GM12878 (cell line): Measurements from ENCODE around the gene MAP3K6. TPM values are rescaled to one million over a fixed set of nuclear protein-coding genes. Genes with fewer than 3 reads are reported as not detected.
A peak's percentile ranks its signal among the peaks of the same experiment; 100 is the strongest.

Source experiments
- ATAC-seq: fragments of 200-7000 bp; cut with Tn5 transposase; 3 replicates; pipeline ENCODE4 v1.9.1; 2020; ENCODE audit warnings: mild to moderate bottlenecking, moderate library complexity
- BruUV-seq: library from RNA; stranded (reverse); fragments of 400-500 nt; replicated peaks from 2 replicates; lab custom pipeline; 2021; lab: Mats Ljungman, UMichigan
- CTCF ChIA-PET: fragments of 300-600 bp; sonication (Branson Sonifier 250); formaldehyde crosslinking; extraction: SDS; loops from one replicate; lab custom pipeline; 2021; ENCODE audit warnings: inconsistent platforms; lab: Yijun Ruan, JAX
- POLR2A ChIA-PET: fragments of 350-600 bp; formaldehyde crosslinking; extraction: SDS; loops from one replicate; lab custom pipeline; 2021; ENCODE audit warnings: inconsistent platforms; lab: Charles Lee
- RAD21 ChIA-PET: fragments of 300-600 bp; sonication (Branson Sonifier 250); formaldehyde crosslinking; loops from one replicate; lab custom pipeline; 2023; ENCODE audit warnings: antibody characterized with exemption; ENCODE audit not compliant: unreplicated experiment; lab: Charles Lee
- SMC1A ChIA-PET: fragments of 300-600 bp; sonication (Branson Sonifier 250); formaldehyde crosslinking; loops from one replicate; lab custom pipeline; 2023; ENCODE audit not compliant: unreplicated experiment, uncharacterized antibody; lab: Charles Lee
- DNase-seq: peaks from one replicate; pipeline ENCODE4 v3.0.0-alpha.2; 2011; ENCODE audit warnings: low read depth, low spot score
- FAIRE-seq: peaks from 3 replicates; lab custom pipeline; 2011; peaks lifted over from hg19 to GRCh38; lab: Jason Lieb, UNC
- H2AFZ ChIP-seq: 2 replicates; pipeline ENCODE4 v1.6.0; 2011; ENCODE audit warnings: low read depth, low read length, control low read depth; ENCODE audit not compliant: control insufficient read depth
- H3K27ac ChIP-seq: 2 replicates; pipeline ENCODE4 v1.5.1; 2011; ENCODE audit warnings: control low read depth; ENCODE audit not compliant: control insufficient read depth, insufficient read depth
- H3K27me3 ChIP-seq, 2 experiments: replicated peaks in 1 of 2; 2 replicates each; pipeline versions ENCODE4 v1.6.0 to v1.6.1; 2011; ENCODE audit warnings: low read length in 1 of 2; ENCODE audit not compliant: control insufficient read depth in 2 of 2, insufficient read depth in 2 of 2
- H3K36me3 ChIP-seq, 2 experiments: 2 replicates each; pipeline ENCODE4 v1.5.1; 2011; ENCODE audit warnings: low read length in 1 of 2; ENCODE audit not compliant: control insufficient read depth in 2 of 2, insufficient read depth in 2 of 2
- H3K4me1 ChIP-seq: 2 replicates; pipeline ENCODE4 v1.6.1; 2011; ENCODE audit warnings: mild to moderate bottlenecking, low read length, moderate library complexity, mixed read lengths; ENCODE audit not compliant: control insufficient read depth, insufficient read depth
- H3K4me2 ChIP-seq: 2 replicates; pipeline ENCODE4 v1.6.0; 2011; ENCODE audit warnings: control low read depth; ENCODE audit not compliant: control insufficient read depth, insufficient read depth
- H3K4me3 ChIP-seq: fragments of 200-600 bp; sonication (generic); 2 replicates; pipeline ENCODE4 v1.5.1; 2016
- H3K79me2 ChIP-seq: 2 replicates; pipeline ENCODE4 v1.6.0; 2011; ENCODE audit warnings: low read length; ENCODE audit not compliant: control insufficient read depth, insufficient read depth
- H3K9ac ChIP-seq: 2 replicates; pipeline ENCODE4 v1.8.0; 2011; ENCODE audit warnings: low read length, control low read depth, mixed read lengths; ENCODE audit not compliant: control insufficient read depth, insufficient read depth
- H3K9me3 ChIP-seq: replicated peaks from 3 replicates; pipeline ENCODE4 v1.5.1; 2011; ENCODE audit warnings: mild to moderate bottlenecking, low read length; ENCODE audit not compliant: control insufficient read depth, insufficient read depth
- H4K20me1 ChIP-seq: 2 replicates; pipeline ENCODE4 v1.6.0; 2011; ENCODE audit not compliant: control insufficient read depth, insufficient read depth
- E2F4 ChIP-seq: IDR thresholded peaks from 2 replicates; pipeline ENCODE4 v1.6.1; 2012; ENCODE audit warnings: low read depth, low read length, improper control_type of control experiment
- E4F1 ChIP-seq: fragments of 450-650 bp; IDR thresholded peaks from 2 replicates; pipeline ENCODE4 v1.6.1; 2018; ENCODE audit warnings: borderline replicate concordance, mild to moderate bottlenecking; ENCODE audit not compliant: partially characterized antibody
- HDGF ChIP-seq: fragments of 450-650 bp; IDR thresholded peaks from 2 replicates; pipeline ENCODE4 v1.6.1; 2016; ENCODE audit warnings: antibody characterized with exemption
- WGBS: methylation state at CpG from one replicate; pipeline ENCODE4 v1.1.6; 2016; ENCODE audit warnings: low lambda C conversion rate; ENCODE audit not compliant: insufficient replicate concordance, insufficient coverage; ENCODE audit errors: missing lambda C conversion rate; 5-methylcytosine and 5-hydroxymethylcytosine counted together
- in situ Hi-C: fragments of 300-500 bp; cut with MboI; formaldehyde crosslinking; loops from 9 replicates; pipeline ENCODE4 v1.14.3; 2018; ENCODE audit warnings: mixed read lengths
- intact Hi-C: fragments of 100-400 bp; cut with micrococcal nuclease; formaldehyde crosslinking; loops from one replicate; pipeline ENCODE4 v1.14.2; 2022; ENCODE audit not compliant: unreplicated experiment
- polyA plus RNA-seq, 11 experiments: library from polyadenylated mRNA; depleted of rRNA in 4 of 11; unstranded in 6 of 11; stranded (reverse) in 5 of 11; fragments of >200 nt; fragmentation: Nextera tagmentation in 4 of 11; fragmentation: Illumina TruSeq in 1 of 11; extraction: Ambion mirVana in 4 of 11; extraction: Trizol in 1 of 11; gene quantifications; 1 replicate in 1 of 11; 2 replicates in 10 of 11; pipeline versions ENCODE4 v1.2.1 to v1.2.3, GENCODE V29; 2011 to 2016; ENCODE audit warnings: inconsistent platforms in 2 of 11, missing spikeins in 2 of 11, low read depth in 1 of 11
- total RNA-seq, 4 experiments: library from RNA; depleted of rRNA in 3 of 4; stranded (reverse); fragments of >200 nt in 3 of 4; fragmentation: Illumina TruSeq in 1 of 4; extraction: Trizol in 1 of 4; gene quantifications; 2 replicates each; pipeline versions ENCODE4 v1.2.1 to v1.2.3, GENCODE V29; 2013 to 2021

Gene MAP3K6
- total and polyA plus RNA-seq, 10 of the 15 experiments (the other 5 are each of a cell fraction or from before 2014, with no cell fraction given): 0.15 to 3.4 (median 1.2) TPM; not detected in 1

- Histone ChIP-seq H3K9ac (no peak overlapping the region), H3K4me3 (0 out of 2 replicates have a peak overlapping the region, but pooled peaks have one; percentile 57), H2AFZ (no peak overlapping the region), H3K4me1 (peaks cover 18% of the 10 kb centered on the region), H3K79me2 (no peaks in the 10 kb centered on the region), H3K4me2 (peak overlapping the region; percentile 98; the same call in 1 of the 2 replicates), H3K27ac (no peak overlapping the region), H3K36me3 (no peaks in the 10 kb centered on the region), H3K9me3 (no peaks in the 10 kb centered on the region), H3K27me3 (no peaks in the 10 kb centered on the region; a peak in 1 of 4 replicates), H4K20me1 (no peaks in the 10 kb centered on the region)
- POLR2A ChIA-PET: no interaction called here
- SMC1A ChIA-PET: no interaction called here
- BruUV-seq: no TSS peak
- RAD21 ChIA-PET: interaction anchor here (0.9 kb wide), 1 partner anchor 9 kb away, joined by 3 read pairs; no protein-coding TSS in a partner anchor
- DNase-seq (no peak), ATAC-seq (no peak), FAIRE-seq (no peak)
- 80% methylated on average over 21 of the region's 21 CpGs for WGBS
- CTCF ChIA-PET: interaction anchor here (2.4 kb wide), 1 partner anchor 10 kb away, joined by 5 read pairs; no protein-coding TSS in a partner anchor
- TF ChIP-seq E2F4 (no peak), HDGF (no peak), E4F1 (no peak)
- in situ Hi-C loops: no loop called here
- intact Hi-C loops: no loop called here
Measured at GRCh38 chr1:27361044-27361402, 5.7 kb downstream of the MAP3K6 start.
